ES-I3 (cell line): ENCODE results near the gene SIMC1.

ENCODE experiments used
- H3K36me3 ChIP-seq: 2 replicates; pipeline ENCODE4 v1.6.1; 2013; ENCODE audit warnings: mild to moderate bottlenecking, low read length, control low read depth, moderate library complexity; ENCODE audit not compliant: insufficient read depth
- H3K4me1 ChIP-seq: 2 replicates; pipeline ENCODE4 v1.6.1; 2013; ENCODE audit warnings: mild to moderate bottlenecking, control low read depth, low read length; ENCODE audit not compliant: insufficient read depth
- H3K9ac ChIP-seq: 2 replicates; pipeline ENCODE4 v1.6.1; 2013; ENCODE audit warnings: low read depth, mild to moderate bottlenecking, low read length, moderate library complexity
- H3K9me3 ChIP-seq: 2 replicates; pipeline ENCODE4 v1.6.1; 2013; ENCODE audit warnings: mild to moderate bottlenecking, low read length, moderate library complexity; ENCODE audit not compliant: control insufficient read depth, insufficient read depth

The SIMC1 gene

GRCh38 chr5:176381423-176381822 is 143.2 kb downstream of the SIMC1 start:
- Histone ChIP-seq H3K9me3 (no peaks in the 10 kb centered on the region), H3K4me1 (no peaks in the 10 kb centered on the region), H3K36me3 (peaks cover 13% of the 10 kb centered on the region), H3K9ac (no peak overlapping the region)

DNA sequence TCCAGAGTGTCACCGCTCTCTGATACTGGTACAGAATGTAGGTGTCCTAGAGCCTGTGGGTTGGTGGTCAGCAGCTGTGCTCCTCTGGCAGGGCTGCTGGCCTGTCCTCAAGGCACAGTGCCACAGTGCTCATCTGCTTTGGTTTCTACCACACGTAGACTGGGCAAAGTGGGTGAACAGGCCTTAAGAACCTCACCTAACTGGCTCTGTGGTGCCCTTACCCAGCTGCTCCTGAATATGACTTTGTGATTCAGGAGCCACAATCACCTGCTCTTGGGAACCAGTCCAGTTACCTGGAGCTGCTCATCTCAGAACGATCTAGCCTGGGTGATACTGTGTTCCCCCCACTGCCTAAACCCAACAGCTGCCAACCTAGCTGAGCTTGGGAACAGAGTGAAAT is 143.8 kb downstream of the SIMC1 start:
- Histone ChIP-seq H3K9me3 (no peaks in the 10 kb centered on the region), H3K36me3 (peaks cover 13% of the 10 kb centered on the region), H3K9ac (no peak overlapping the region), H3K4me1 (no peaks in the 10 kb centered on the region)

GRCh38 chr5:176382721-176383120 is 144.5 kb downstream of the SIMC1 start:
- Histone ChIP-seq H3K36me3 (peaks cover 13% of the 10 kb centered on the region), H3K4me1 (no peaks in the 10 kb centered on the region), H3K9ac (no peak overlapping the region), H3K9me3 (no peaks in the 10 kb centered on the region)

DNA sequence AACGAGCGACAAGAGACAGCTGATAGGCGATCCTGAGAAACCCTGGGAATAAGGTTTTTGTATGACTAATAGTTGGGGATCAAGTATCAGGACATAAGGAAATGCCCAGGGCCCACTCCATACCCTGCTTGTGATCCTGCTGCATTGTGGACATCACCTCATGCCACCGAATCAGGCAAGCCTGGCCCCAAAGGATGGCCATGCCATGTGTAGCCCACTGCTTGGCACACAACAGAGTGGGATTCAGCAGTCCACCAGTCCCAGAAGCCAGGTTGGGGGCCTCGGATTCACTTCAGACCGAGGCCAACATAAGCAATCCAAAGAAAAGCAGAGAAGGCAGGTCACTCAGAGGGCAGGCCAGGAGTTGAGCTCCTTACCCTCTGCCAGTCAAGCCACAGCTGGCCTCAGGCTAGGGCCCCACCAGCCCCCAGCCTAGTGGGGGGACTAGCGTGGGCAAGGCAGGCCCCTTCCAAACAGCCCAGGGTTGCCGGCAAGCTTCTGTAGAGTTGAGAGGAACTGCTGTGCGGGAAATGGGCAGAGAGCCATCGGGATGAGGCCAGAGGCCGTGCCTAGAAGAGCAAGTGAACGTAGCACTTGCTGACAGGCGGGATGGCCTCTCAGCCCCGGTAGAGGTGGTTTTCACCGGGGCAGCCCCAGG is 145.2 kb downstream of the SIMC1 start:
- no peaks in the 10 kb centered on the region for H3K9me3 ChIP-seq
- H3K36me3 ChIP-seq: peaks cover 13% of the 10 kb centered on the region

GRCh38 chr5:176383961-176384360 is 145.7 kb downstream of the SIMC1 start:
- H3K36me3 ChIP-seq: peaks cover 13% of the 10 kb centered on the region
- no peaks in the 10 kb centered on the region for H3K9me3 ChIP-seq
- H3K4me1 ChIP-seq: no peaks in the 10 kb centered on the region
- H3K9ac ChIP-seq: no peak overlapping the region

More for the DNA sequence above, 145.2 kb downstream of the SIMC1 start:
- Histone ChIP-seq H3K4me1 (no peaks in the 10 kb centered on the region), H3K9ac (no peak overlapping the region)

DNA sequence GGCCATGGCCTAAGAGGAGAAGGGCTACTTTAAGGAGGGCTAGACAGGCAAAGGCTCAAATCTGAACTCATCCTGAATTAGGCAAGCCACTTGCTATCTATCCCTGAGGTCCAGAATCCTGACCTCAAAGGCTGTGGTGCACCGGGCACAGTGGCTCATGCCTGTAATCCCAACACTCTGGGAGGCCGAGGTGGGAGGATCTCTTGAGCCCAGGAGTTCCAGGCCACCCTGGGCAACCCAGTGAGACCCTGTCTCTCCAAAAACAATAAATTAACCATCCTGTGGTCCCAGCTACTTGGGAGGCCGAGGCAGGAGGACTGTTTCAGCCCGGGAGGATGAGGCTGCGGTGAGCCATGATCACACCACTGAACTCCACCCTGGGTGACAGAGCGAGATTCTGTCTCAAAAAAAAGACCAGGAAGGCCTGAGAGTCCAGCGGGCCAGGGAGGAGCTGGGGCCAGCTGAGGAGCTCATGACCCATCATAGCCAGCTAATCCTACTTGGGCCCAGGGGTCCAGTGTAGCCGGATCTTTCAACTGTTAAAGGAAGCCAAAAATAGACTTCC is 146.2 kb downstream of the SIMC1 start:
- Histone ChIP-seq H3K9me3 (no peaks in the 10 kb centered on the region), H3K36me3 (peaks cover 13% of the 10 kb centered on the region), H3K4me1 (no peaks in the 10 kb centered on the region), H3K9ac (no peak overlapping the region)

DNA sequence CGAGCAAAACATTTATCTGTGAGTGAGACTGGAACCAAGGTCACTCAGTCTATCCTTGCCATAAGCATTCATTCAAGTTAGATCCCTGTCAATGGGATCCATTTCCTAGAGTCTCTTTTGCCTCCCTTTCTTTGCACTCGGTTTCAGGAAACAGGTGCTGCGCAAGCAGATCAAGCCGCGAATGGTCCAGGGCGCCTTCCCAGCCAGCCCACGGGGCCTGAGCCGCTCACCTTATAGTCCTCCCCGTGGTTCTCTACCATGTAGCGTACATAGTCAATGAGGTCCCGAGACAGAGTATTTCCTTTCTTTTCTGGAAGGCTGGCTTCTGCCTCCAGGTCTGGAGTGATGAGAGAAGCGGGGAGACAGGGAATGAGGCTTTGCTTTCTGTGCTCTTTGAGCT is 146.8 kb downstream of the SIMC1 start:
- Histone ChIP-seq H3K9me3 (no peaks in the 10 kb centered on the region), H3K4me1 (no peaks in the 10 kb centered on the region), H3K36me3 (peaks cover 13% of the 10 kb centered on the region), H3K9ac (no peak overlapping the region)

- H3K4me1 ChIP-seq: no peaks in the 10 kb centered on the region
- no peaks in the 10 kb centered on the region for H3K9me3 ChIP-seq
- H3K36me3 ChIP-seq: peaks cover 11% of the 10 kb centered on the region
- no peak overlapping the region for H3K9ac ChIP-seq
Observed at GRCh38 chr5:176386491-176386890, 148.3 kb downstream of the SIMC1 start.

DNA sequence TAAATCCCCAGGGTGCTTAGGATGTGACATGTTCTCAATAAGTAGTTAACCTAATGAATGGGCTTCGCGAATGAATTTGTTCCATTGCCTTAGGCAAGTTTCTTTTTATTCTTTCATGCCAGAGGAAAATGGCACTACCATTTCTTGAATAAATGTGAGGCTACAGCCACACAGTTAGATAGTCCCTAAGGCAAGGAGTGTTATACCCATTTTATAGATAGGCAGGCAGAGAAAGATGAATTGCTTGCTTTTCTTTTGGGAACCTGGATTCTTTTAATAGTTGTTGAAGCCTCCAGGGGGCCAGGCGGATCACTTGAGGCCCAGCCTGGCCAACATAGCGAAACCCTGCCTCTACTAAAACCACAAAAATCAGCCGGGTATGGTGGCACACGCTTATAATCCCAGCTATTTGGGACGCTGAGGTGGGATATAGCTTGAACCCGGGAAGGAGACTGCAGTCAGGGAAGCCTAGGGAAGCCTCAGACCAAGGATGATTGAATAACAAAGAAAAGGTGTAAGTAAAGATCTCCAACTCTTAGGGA is 149.2 kb downstream of the SIMC1 start:
- H3K36me3 ChIP-seq: peaks cover 11% of the 10 kb centered on the region
- peak overlapping the region; percentile 89 for H3K9ac ChIP-seq
- no peaks in the 10 kb centered on the region for H3K4me1 ChIP-seq
- H3K9me3 ChIP-seq: no peaks in the 10 kb centered on the region

- peak overlapping the region; percentile 89 for H3K9ac ChIP-seq
- H3K36me3 ChIP-seq: peaks cover 11% of the 10 kb centered on the region
- H3K9me3 ChIP-seq: no peaks in the 10 kb centered on the region
- H3K4me1 ChIP-seq: no peaks in the 10 kb centered on the region
Observed at GRCh38 chr5:176388003-176388443, 149.8 kb downstream of the SIMC1 start.

- Histone ChIP-seq H3K9me3 (no peaks in the 10 kb centered on the region), H3K4me1 (no peaks in the 10 kb centered on the region), H3K9ac (peak within 1 kb of the TSS; percentile 89), H3K36me3 (peaks cover 11% of the 10 kb centered on the region)
Observed at GRCh38 chr5:176388444-176389134, 150.4 kb downstream of the SIMC1 start, which contains the start of the genes HIGD2A and NOP16. HIGD2A (plus strand) TSS chr5:176388751; CDS start chr5:176388820, 69 bp downstream. NOP16 (minus strand) TSS chr5:176388598; CDS start chr5:176388539, 59 bp downstream.

DNA sequence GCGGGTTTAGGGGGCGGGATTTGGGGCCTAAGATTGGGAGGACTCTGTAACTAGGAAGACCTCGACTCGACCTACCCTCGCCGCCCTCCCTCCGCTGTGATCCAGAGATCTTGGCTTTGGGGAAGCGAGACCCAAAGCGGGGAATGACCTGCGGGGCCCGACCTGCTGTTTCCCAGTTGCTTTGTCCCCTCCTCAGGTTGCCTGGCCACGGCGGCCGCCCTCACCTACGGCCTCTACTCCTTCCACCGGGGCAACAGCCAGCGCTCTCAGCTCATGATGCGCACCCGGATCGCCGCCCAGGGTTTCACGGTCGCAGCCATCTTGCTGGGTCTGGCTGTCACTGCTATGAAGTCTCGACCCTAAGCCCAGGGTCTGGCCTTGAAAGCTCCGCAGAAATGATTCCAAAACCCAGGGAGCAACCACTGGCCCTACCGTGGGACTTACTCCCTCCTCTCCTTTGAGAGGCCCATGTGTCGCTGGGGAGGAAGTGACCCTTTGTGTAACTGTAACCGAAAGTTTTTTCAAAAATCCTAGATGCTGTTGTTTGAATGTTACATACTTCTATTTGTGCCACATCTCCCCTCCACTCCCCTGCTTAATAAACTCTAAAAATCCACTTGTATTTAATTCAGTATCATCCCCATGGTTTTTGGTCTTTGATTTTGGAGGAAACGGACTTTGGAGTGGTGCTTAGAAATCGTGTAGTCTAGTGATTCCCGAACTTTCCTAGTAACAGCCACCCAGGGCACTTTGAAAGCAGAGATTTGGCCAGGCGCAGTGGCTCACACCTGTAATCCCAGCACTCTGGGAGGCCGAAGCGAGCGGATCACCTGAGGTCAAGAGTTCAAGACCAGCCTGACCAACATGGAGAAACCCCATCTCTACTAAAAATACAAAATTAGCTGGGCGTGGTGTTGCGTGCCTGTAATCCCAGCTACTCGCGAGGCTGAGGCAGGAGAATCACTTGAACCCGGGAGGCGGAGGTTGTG is 151.2 kb downstream of the SIMC1 start:
- Histone ChIP-seq H3K36me3 (peaks cover 7% of the 10 kb centered on the region), H3K9me3 (no peaks in the 10 kb centered on the region), H3K9ac (peak overlapping the region; percentile 89), H3K4me1 (no peaks in the 10 kb centered on the region)

DNA sequence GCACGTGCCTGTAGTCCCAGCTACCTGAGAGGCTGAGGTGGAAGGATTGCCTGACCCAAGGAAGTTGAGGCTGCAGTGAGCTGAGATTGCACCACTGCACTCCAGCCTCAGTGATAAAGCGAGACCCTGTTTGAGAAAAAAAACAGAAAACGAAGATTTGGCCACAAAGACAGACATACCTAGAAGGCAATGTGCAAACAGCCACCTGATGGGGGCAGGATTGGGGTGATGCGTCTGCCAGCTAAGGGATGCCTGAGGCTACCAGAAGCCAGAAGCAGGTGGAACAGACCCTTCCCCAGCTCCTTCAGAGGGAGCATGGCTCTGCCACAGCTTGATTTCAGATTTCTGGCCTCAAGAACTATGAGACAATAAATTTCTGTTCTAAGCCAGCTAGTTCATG is 153.3 kb downstream of the SIMC1 start:
- no peak overlapping the region for H3K9ac ChIP-seq
- no peaks in the 10 kb centered on the region for H3K9me3 ChIP-seq
- no peaks in the 10 kb centered on the region; the same call in 1 of the 2 replicates for H3K36me3 ChIP-seq
- no peaks in the 10 kb centered on the region for H3K4me1 ChIP-seq

GRCh38 chr5:176391999-176392398 is 153.8 kb downstream of the SIMC1 start:
- no peaks in the 10 kb centered on the region; the same call in 1 of the 2 replicates for H3K36me3 ChIP-seq

More at GRCh38 chr5:176391999-176392398, 153.8 kb downstream of the SIMC1 start:
- no peaks in the 10 kb centered on the region for H3K9me3 ChIP-seq
- no peak overlapping the region for H3K9ac ChIP-seq
- no peaks in the 10 kb centered on the region for H3K4me1 ChIP-seq
